GM19452 (cell line): Measurements from ENCODE around the gene CABP2.
"Not testable (repeated sequence)": the region's sequence is repeated elsewhere in the genome, so short reads cannot be mapped to it uniquely, and the experiment has no call there.

Source experiments
- ATAC-seq: cut with Tn5 transposase; IDR thresholded peaks from one replicate; pipeline ENCODE4 v1.9.1; 2021; ENCODE audit not compliant: unreplicated experiment

Gene CABP2

DNA sequence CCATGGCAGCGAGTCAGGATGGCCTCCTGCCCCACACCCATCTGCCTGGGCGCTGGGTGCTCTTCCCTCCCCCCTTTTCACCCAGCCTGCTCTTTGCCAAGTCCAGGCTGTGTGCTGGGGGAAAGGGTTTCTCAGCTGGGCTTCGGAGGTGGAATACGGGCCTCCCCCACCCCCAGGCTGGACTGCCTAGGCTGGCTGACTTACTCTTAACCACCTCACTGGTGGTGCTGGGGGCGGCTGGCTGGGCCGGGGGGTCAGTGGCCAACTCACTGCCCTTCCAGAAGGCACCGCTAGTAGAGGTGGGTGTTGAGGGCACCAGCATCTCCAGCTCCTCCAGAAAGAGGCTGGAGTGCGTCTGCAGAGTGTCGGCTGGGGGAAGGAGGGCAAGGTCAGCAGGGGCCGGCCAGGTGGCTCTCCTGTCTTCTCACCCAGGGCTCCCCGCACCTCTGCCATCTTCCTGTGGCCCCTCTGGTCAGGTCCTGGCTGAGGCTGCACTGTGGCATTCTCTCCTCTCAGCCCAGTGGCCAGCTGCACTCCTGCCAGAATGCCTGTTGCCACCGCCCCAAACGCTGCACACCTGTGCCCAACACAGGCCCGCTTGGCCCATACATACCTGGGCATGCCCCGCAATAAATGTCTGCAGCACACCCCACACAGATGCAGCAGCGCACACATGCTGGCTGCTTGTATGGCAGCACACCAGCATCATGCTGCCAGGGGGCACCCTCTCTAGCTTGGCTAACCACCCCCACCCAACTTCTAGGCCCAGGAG, 27.8 kb downstream of the CABP2 start:
- no peak for ATAC-seq

DNA sequence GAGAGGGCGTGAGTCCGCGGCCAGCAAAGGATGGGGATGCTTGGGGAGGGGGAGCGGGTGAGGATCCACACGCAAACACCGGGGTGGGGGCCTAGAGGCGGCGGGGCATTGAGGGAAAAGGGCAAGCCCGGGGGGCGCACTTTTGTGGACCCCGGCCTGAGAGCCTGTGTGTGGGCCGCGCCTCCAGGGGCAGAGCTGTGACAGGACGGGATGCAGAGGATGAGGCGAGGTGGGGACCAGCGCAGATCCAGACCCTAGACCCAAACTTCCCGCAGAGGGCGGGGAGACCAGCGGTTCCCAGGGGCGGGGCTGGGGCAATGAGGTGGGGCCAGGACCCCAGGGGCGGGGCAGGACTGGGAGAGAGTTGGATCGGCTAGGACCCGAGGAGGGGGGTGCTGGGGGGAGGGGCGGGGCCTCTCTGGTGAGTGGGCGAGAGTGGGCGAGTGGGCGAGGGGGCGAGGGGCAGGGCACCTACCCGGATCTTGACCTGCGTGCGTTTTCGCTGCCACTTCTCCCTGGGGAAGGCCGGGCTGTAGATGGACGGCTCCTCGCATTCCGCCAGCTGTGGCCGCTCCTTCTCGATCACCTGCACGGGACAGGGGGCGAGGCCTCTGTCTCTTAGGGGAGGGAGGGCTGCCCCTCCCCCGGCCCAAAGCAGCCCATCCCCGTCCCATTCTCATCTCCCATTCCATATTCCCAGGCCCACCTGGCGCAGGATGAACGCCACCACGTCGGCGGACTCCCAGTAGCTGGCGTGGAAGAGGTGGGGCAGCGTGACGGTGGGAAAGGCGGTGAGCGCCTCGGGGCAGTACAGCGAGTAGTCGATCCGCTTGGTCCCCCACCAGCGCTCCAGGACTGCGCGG, 28.6 kb downstream of the CABP2 start:
- no peak for ATAC-seq

DNA sequence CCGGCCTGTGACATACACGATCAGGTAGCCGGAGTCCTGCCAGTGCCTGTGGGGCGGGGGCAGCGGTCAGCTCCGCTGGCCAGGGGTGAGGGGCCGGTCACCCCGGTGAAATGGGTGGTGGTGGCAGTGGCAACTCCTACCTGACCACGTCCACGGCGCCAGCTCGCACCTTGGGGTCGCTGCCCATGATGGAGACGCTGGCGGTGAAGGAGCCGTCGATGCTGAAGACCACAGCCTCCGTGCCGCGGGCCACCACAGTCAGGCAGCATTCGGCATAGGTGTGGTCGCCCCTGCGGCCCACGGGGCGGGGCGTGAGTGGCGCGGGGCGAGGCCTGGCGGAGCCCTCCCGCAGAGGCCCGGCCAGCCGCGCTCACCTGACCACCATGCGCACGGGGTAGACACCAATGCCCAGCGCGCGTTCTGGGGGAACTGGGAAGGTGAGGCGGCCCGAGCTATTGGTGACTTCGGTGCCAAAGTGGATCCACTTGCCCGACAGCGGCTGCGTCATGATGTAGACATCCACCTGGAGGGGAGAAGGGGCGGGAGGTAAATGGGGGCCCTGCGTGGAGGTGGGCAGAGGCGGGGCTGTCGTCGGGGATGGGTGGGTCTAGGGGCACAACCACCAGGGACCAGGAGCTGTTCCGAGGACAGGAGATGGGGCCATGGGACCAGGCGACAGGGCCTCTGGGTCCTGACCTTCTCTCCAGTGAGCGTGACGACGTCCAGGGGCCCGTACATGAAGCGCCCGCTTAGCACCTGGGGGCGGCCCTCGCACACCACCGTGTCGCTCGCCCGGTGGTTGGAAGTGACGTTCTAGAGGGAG, 29.5 kb downstream of the CABP2 start:
- ATAC-seq = no peak

DNA sequence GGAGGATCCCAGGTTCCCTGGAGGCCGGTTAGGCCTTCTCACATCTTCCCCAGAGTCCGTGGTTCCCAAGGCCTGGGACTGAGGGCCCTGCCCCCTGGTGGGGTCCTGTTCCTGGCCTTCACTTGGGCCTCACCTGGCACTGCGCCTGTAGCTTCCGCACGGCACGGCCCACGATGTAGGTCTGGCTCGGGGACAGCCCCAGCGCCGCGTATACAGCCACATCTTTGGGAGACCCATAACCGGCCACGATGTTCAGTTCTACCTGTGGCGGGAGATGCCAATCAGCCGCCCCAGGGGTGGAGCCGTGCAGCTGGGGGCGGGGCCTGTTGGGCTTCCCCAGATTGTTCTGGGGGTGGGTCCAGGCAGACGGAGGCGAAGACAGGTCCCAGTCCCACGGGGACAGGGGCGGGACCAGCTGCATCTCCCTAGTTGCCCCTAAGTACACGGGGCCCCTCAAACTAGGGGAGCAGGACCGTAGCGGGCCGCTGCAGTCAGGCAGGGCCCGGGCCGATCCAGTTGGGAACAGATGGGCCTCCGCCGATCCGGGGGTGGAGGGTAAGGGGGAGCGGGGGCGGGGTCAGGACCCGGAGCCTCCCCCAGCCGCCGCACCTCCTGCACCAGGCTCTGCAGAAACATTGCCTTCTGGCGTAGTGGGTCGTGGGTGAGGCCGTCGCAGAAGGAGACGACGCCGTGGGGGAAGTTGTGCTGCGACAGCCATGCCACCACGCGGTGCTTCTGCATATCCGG, 30.3 kb downstream of the CABP2 start:
- no peak for ATAC-seq

DNA sequence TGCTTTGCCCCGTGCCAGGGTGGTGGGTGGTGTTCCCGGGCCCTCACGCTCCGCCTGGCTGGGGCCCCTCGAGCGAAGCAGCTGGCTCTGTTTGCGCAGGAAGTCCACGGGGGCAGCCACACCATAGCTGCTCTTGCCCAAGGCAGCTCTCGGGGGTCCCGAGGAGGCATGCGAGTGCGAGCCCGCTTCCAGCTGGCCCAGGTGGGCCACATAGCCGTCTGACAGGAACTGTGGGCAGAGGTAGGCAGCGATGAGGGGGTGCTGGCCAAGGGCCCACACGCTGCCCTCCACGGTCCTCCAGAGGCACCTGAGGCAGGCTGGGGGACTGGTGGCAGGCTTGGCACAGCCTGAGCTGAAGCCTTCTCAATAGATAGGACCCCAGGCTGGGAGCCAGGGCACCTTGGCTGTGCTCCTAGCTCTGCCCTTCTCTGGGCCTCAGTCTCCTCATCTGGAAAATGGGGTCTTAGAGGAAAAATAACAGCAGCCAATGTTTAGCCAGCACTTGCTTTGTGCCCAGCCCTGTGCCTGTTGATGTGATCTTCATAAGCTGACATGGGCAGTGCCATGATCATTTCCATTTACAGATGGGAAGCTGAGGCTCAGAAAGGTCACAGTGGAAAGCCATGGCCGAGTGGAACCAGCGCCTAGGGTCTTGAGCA, 31.0 kb downstream of the CABP2 start:
- ATAC-seq = no peak

DNA sequence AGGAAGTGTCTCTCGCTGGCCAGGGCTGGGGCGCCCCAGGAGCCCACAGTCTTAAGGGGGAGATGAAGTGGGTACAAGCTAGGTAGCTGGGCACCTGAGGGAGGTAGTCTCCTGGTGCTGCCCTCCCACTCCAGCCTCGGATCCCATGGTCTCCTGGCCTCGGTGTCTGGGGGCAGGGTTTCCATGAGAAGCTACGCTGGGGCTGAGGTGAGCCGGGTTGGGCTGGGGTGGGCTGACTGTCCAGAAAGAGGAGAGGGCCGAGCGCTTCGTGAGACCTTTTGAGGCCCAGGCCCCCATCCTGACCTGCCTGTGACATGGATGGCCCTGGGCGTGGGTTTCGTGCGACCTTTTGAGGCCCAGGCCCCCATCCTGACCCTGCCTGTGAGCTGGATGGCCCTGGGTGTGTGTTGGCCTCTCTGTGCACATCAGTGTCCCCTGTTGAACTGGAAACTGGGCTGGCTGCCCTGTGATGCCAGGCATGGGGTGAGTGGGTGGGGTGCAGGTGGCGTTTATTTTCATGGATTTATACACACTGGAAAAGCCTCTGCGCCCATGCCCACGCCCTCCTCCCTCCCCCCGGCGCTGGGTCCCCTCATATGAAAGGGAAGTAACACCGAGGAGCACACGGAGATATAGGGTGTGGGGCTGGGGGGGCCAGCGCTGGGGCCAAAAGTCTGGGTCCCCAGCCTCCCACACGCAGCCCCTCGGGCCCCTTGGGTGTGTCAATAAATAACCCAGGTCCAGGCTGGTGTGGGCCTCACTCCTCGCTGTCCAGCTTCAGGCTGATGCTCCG, 31.8 kb downstream of the CABP2 start:
- no peak for ATAC-seq

DNA sequence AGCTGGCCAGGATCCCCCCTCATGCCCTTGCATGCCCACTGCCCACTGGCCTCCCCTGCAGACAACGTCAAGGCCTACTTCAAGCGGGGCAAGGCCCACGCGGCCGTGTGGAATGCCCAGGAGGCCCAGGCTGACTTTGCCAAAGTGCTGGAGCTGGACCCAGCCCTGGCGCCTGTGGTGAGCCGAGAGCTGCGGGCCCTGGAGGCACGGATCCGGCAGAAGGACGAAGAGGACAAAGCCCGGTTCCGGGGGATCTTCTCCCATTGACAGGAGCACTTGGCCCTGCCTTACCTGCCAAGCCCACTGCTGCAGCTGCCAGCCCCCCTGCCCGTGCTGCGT, 32.5 kb downstream of the CABP2 start:
- ATAC-seq = no peak

DNA sequence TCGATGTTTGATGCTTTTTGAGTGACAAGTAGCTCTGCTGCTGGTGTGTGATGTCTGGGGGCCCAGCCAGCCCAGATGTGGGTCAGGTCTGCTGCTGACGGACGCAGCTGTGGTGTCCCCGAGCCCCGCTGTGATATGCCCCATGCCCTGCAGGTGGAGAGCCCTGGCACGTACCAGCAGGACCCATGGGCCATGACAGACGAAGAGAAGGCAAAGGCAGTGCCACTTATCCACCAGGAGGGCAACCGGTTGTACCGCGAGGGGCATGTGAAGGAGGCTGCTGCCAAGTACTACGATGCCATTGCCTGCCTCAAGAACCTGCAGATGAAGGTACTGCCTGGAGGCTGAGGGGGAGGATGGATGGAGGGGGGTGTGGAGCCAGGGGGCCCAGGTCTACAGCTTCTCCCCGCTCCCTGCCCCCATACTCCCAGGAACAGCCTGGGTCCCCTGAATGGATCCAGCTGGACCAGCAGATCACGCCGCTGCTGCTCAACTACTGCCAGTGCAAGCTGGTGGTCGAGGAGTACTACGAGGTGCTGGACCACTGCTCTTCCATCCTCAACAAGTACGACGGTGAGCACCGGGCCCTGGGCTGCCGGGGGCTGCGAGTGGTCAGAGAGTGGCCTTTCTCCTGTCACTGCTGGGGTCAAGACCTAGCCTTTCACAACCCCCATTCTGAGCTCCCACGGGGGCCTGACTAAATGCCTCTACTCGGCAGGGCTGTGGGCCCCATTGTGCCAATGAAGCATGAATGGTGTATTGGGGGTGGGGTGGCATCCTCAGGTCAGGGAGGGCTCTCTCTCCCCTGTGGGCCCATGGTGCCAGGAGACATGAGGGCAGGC, 33.1 kb downstream of the CABP2 start:
- ATAC-seq = no peak

DNA sequence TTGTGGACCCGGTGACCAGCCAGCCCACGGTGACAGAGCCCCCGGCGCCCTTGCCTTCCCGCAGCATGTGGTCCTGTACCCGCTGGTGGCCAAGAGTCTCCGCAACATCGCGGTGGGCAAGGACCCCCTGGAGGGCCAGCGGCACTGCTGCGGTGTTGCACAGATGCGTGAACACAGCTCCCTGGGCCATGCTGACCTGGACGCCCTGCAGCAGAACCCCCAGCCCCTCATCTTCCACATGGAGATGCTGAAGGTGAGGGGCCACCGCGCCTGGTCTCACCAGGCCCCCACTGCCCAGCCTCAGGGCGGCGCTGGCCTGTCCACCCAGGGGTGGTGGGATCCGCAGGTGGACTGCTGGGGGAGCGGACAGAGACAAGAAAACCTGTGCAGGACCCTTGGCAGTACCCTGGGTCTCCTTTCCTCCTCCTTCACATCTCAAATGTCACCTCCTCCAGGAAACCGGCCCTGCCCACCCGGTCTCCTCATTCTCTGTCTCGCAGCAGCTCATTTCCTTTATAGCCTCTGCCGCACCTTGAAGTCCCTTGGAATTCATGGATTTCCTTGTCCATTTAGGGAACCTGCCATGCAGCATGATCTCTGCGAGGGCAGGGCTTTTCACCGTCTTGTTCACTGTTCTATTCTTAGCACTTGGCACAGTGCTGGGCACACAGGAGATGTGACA, 33.9 kb downstream of the CABP2 start:
- no peak for ATAC-seq

DNA sequence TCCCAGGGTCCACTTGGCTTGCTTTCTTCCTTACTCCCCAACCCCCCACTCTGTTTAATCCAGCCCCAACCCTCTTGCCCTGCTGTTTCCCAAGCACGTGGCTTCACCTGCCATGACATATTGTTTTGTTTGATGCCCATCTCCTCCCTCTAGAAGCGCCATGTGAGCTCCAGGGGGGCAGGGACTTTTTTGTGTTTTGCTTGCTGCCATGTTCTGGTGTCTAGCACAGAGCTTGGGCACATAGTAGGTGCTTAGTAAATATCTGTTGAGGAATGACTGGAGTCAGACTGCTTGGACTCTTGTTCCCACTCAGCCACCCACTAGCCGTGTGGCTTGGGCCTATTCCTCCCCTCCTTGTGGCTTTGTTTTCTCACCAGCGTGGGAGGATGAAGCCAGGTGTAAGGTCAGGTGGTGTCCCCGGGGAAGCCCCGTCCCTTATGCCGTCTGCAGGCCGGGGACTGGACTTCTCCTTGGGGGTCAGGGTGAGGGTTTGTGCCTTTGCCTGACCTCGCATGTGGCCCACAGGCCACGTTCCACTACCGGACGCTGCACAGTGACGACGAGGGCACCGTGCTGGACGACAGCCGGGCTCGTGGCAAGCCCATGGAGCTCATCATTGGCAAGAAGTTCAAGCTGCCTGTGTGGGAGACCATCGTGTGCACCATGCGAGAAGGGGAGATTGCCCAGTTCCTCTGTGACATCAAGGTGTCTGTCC, 36.6 kb downstream of the CABP2 start:
- ATAC-seq = no peak

DNA sequence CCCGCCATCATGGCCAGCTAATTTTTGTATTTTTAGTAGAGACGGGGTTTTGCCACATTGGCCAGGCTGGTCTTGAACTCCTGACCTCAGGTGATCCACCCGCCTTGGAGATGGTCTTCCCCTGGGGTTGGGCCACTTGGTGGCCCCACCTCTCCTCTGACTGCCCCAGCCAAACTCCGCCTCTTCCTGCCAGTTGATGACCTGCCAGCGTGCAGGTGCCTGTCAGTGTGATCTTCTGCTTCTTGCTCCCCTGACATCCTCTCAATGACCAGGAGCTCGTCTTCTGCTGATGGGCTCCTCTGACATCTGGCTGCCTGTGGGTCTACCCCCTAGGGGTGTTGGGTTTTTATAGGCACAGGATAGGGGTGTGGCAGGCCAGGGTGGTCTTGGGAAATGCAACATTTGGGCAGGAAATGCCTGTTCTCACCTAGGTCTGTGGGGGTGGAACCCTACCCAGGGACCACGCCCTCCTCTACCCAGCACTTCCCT, 37.3 kb downstream of the CABP2 start:
- ATAC-seq = not testable (repeated sequence)

DNA sequence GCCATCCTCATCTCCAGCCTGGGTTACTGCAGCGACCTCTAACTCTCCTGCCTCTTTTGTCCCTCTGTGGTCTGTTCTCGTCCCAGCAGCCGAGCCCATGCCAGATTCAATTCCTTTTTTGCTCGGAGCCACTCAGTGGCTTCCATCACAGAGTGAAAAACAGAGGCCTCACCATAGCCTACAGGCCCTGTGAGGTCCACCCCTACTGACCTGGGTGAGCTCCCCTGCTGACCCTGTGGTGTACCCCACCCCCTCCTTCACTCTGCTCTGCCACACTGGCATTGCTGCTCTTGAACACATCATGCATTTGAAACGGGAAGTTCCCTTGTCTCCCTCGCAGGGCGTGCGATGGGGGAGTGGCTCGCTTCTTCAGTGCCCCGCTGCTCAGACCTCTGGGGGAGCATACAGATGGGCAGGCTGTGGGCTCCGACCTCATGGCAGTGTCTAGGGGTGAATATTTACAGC, 38.4 kb downstream of the CABP2 start:
- no peak for ATAC-seq

DNA sequence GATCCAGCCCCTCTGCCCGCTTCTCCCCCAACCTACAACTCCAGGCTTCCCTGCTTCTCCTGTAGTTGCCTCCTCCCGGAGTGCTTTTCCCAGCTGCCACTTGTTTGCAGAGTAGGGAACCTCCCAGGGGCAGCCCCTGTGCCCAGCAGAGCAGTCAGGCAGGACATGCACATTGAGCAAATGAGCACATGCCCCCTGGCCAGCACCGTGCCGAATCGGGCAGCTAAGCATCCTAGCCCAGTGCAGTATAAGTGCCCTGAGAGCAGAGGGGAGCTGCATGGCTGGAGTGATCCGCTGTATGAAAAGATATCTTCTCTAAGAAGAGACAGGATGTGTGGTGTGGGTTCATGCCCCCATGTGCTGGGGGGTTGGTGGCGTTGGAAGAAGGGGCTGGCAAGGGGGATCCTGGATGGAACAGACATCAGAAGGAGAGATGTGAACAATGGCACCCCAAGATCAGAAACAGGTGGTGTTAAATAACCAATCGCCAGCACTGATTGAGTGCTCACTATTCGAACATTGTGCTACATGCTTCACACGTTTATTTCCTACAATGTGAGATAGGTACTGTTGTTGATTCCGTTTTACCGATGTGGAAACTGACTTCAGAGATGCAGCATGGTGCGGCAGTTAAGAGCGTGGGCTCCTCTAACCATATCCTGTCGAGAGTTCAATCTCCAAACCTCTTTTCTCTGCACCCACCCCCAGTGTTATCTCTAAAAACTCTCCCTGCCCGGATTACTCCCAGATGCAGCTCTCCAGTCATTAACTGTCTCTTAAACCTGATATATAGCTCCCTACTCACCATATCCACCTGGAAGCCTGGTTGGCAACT, 39.2 kb downstream of the CABP2 start:
- ATAC-seq = no peak

DNA sequence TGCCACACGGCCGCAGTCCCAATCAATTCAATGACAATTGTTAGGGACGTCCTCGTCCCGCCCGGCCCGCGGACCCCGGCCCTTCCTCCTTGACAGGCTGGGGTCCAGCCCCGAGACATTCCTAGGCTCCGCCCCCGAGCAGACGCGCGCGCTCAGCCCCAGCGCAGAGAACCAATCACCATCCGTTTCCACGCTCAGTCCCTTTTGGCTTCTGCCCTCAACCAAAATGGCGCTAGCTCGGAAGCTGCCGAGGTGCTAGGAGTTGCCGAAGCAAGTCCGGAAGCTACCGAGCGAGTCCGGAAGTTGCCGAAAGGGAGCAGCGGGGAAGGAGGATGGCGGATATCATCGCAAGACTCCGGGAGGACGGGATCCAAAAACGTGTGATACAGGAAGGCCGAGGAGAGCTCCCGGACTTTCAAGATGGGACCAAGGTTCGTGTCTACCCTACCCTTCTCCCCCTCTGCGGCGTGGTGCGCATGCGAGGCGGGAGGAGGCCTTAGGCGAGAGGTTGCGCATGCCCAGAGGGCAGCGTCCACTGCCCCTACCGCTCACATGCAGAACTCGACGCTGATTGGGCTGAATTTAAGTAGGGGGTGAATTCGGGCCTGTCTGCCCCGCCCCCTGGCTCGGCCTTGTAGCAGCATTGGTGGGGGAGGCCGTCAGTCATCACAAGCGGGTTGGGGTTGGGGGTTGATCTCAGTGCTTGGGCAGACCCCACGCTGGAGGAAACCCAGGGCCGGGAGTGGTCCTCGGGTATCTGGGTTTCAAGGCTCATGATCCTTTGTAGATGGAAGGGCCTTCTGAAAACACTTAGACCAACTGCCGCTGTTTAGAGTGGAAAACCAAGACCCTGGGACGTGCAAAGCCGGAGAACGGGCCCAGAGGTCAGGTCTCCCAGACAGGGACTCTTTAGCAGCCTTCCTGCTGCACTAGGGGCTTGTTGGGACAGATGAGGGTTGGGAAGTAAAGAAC, 40.1 kb downstream of the CABP2 start, which contains the start of gene AIP:
Gene AIP, plus strand, starts transcription at position 200 of the 972 bp plus-strand sequence. Its CDS starts 133 bp downstream, at position 333.
- peak; percentile 57 for ATAC-seq

DNA sequence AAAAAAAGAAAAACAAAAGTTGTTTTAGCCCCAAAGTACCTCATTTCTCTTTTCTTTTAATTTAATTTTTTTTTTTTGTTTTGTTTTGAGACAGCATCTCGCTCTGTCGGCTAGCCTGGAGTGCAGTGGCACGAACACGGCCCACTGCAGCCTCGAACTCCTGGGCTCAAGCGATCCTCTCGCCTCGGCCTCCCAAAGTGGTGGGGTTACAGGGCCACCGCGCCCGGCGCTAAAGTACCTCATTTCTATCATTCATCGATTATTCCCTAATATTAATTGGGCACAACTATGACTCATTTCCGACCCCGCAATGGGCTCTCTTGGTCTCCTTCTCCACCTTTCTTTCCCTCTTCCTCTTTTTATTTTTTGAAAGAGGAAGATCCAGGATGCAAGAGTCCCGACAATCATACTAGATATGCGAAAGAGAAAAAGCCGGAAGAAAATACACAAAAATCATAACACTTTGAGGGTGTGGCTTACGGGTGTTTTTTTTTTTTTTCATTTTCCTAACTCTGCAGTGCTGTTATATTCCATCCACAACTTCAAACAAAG, 40.9 kb downstream of the CABP2 start:
- ATAC-seq = no peak
